Trophoblast cell (in vitro differentiated cells and primary cell): ENCODE data around the gene CAPN15.

Experiments used
- DNase-seq, 2 donors: peaks; one replicate each; pipeline ENCODE4 v3.0.0-alpha.2; 2016
- H2AFZ ChIP-seq: 2 replicates; pipeline ENCODE4 v1.6.1; 2013; ENCODE audit warnings: low read length, moderate library complexity, mild to moderate bottlenecking; ENCODE audit not compliant: insufficient read depth, poor library complexity
- H2AK5ac ChIP-seq: 2 replicates; pipeline ENCODE4 v1.6.1; 2013; ENCODE audit warnings: mild to moderate bottlenecking, low read length
- H2BK120ac ChIP-seq: 2 replicates; pipeline ENCODE4 v1.6.1; 2013; ENCODE audit warnings: low read length, mild to moderate bottlenecking, moderate library complexity; ENCODE audit not compliant: insufficient read depth, poor library complexity
- H2BK12ac ChIP-seq: 2 replicates; pipeline ENCODE4 v1.6.1; 2013; ENCODE audit warnings: mild to moderate bottlenecking, low read length, moderate library complexity
- H2BK5ac ChIP-seq: 2 replicates; pipeline ENCODE4 v1.6.1; 2013; ENCODE audit warnings: low read length, low read depth, moderate library complexity, mild to moderate bottlenecking; ENCODE audit not compliant: poor library complexity
- H3K14ac ChIP-seq: 2 replicates; pipeline ENCODE4 v1.6.1; 2013; ENCODE audit warnings: mild to moderate bottlenecking, low read length
- H3K18ac ChIP-seq: 2 replicates; pipeline ENCODE4 v1.6.1; 2013; ENCODE audit warnings: mild to moderate bottlenecking, low read length
- H3K23ac ChIP-seq: 2 replicates; pipeline ENCODE4 v1.6.1; 2013; ENCODE audit warnings: low read length
- H3K27ac ChIP-seq: 2 replicates; pipeline ENCODE4 v1.5.1; 2013; ENCODE audit warnings: low read depth, mild to moderate bottlenecking, inconsistent platforms, low read length, moderate library complexity
- H3K27me3 ChIP-seq: 2 replicates; pipeline ENCODE4 v1.6.1; 2013; ENCODE audit warnings: inconsistent platforms, mild to moderate bottlenecking, low read length, moderate library complexity; ENCODE audit not compliant: insufficient read depth
- H3K36me3 ChIP-seq, 2 experiments: 1 replicate in 1 of 2; 2 replicates in 1 of 2; pipeline ENCODE4 v1.6.1; 2013; ENCODE audit warnings: low read length in 2 of 2, mild to moderate bottlenecking in 2 of 2, moderate library complexity in 1 of 2; ENCODE audit not compliant: insufficient read depth in 2 of 2, control insufficient read depth in 1 of 2
- H3K4ac ChIP-seq: 2 replicates; pipeline ENCODE4 v1.6.1; 2013; ENCODE audit warnings: low read depth, mild to moderate bottlenecking, low read length, moderate library complexity
- H3K4me1 ChIP-seq, 2 experiments: 1 replicate in 1 of 2; 2 replicates in 1 of 2; pipeline ENCODE4 v1.6.1; 2013; ENCODE audit warnings: low read length in 2 of 2, mild to moderate bottlenecking in 2 of 2, moderate library complexity in 1 of 2; ENCODE audit not compliant: insufficient read depth in 2 of 2, control insufficient read depth in 1 of 2
- H3K4me2 ChIP-seq: 2 replicates; pipeline ENCODE4 v1.6.1; 2013; ENCODE audit warnings: inconsistent platforms, mild to moderate bottlenecking, low read length, moderate library complexity
- H3K4me3 ChIP-seq: 2 replicates; pipeline ENCODE4 v1.5.1; 2013; ENCODE audit warnings: mild to moderate bottlenecking, low read depth, low read length, inconsistent platforms
- H3K79me1 ChIP-seq: one replicate; pipeline ENCODE4 v1.6.1; 2013; ENCODE audit warnings: low read length
- H3K79me2 ChIP-seq: 2 replicates; pipeline ENCODE4 v1.6.1; 2013; ENCODE audit warnings: low read length, mild to moderate bottlenecking; ENCODE audit not compliant: control insufficient read depth, insufficient read depth, poor library complexity
- H3K9ac ChIP-seq: 2 replicates; pipeline ENCODE4 v1.6.1; 2013; ENCODE audit warnings: mild to moderate bottlenecking, low read length
- H3K9me3 ChIP-seq: 2 replicates; pipeline ENCODE4 v1.6.1; 2013; ENCODE audit warnings: low read depth, mild to moderate bottlenecking, control low read depth, inconsistent platforms, low read length; ENCODE audit not compliant: insufficient read depth
- H4K12ac ChIP-seq: 2 replicates; pipeline ENCODE4 v1.6.1; 2013; ENCODE audit warnings: low read depth, mild to moderate bottlenecking, low read length, moderate library complexity
- H4K8ac ChIP-seq: 2 replicates; pipeline ENCODE4 v1.6.1; 2013; ENCODE audit warnings: low read depth, mild to moderate bottlenecking, low read length, moderate library complexity
- H4K91ac ChIP-seq: one replicate; pipeline ENCODE4 v1.6.1; 2013; ENCODE audit warnings: low read depth, mild to moderate bottlenecking, low read length, moderate library complexity
- WGBS: extraction: QIAGEN DNeasy Blood & Tissue Kit; methylation state at CpG from one replicate; pipeline ENCODE4 v1.1.7; 2013; ENCODE audit warnings: missing lambda C conversion rate; ENCODE audit not compliant: insufficient read length, insufficient coverage; ENCODE audit errors: extremely low coverage; 5-methylcytosine and 5-hydroxymethylcytosine counted together

The CAPN15 gene

DNA sequence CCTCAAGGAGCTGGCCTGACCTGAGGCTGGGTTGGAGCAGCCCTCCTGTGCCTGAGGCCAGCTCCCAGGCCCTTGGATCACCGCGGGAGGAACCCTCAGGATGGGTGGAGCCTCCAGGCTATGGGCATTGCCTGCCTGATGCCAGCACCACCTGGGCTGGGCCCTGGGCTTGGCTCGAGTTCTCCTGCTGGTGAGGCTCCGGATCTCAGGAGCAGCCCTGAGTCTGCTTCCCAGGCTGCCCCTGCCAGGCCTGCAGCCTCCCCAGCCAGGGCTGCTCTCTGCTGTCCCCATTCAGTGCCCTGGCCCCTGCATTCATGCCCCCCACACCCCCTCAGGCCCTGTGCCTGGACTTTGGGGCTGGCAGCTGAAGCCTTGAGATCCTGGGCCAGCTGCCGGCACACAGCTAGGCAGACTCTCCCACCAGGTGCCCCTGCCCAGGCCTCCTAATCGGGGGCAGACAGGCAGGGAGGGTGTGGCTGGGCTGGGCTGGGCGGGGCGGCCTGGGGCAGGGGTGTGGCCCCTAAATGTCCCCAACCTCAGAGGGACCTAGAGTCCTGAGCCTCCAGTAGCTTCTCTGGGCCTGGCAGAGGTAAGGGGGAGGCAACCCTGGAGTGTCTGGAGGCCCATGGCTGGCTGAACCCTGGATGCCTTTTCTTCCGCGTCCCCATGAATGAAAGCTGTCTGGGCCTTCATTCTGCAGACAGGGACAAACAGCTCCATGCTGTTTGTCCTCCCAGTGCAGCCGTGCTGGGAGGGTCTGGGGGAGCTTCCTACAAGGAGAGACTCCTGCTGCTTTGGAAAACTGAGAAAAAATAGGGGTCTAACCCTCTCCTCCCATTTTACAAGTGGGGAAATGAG lies 41.1 kb downstream of the CAPN15 start:
- Histone ChIP-seq H3K27me3 (no peaks in the 10 kb centered on the region), H3K9ac (no peak overlapping the region), H2BK5ac (no peak overlapping the region), H4K91ac (peak overlapping the region; percentile 94), H2AK5ac (peak overlapping the region; percentile 66), H3K4ac (no peak overlapping the region), H3K9me3 (peaks cover 5% of the 10 kb centered on the region), H3K36me3 (peaks cover 4 to 6% of the 10 kb centered on the region in 2 experiments), H2BK12ac (no peak overlapping the region), H2AFZ (peak overlapping the region; percentile 62), H3K14ac (no peak overlapping the region), H3K79me1 (peaks cover 11% of the 10 kb centered on the region), H3K23ac (no peak overlapping the region), H3K4me3 (no peak overlapping the region), H2BK120ac (no peak overlapping the region), H3K18ac (no peak overlapping the region), H3K79me2 (peaks cover 3% of the 10 kb centered on the region), H4K8ac (peak overlapping the region; percentile 98), H3K4me1 (peaks cover 30 to 37% of the 10 kb centered on the region in 2 experiments), H3K4me2 (peak overlapping the region; percentile 76), H3K27ac (no peak overlapping the region), H4K12ac (no peak overlapping the region)
- no peak for DNase-seq
- WGBS = no CpG with 5 or more reads among the region's 11 CpGs

DNA sequence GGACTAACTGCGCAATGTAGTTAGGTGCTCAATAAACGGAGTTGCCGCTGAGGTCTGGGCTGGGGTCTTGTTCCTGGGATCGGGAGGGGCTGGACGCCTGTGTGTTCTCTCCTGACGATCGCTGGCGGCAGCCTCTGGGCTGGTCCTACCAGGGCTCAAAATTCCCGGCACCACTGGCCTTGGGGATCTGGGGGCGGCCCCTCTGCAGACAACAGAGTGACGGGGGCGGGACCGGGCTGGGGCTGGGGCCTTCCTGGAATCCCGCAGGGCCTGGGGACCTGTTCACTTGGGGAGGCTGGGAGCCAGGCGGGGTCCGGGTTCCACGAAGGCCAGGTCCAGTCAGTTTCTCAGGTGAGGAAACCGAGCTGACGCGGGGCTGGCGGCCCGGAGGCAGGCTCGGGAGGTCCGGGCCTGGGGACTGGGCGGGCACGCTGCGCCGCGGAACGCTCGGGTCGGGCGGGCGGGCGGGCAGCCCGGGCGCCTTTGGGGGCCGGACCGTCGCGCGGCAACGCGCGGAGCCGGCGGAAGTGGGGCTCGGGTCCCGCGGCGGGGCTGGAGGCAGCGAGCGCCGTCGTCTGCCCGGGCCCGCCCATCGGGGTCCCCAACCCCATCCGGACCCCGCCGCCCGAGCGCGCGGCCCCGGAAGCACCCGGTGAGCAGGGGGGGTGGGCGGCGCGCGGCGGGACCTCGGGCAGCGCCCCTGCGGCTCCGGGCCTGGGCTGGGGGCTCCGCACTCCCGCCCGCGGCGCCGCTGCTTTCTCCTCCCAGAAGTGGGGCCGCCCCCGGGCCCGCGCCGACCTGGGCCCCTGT lies 42.1 kb downstream of the CAPN15 start, which contains the start of gene PIGQ:
PIGQ (plus strand) TSS at position 524 of the 810 bp plus-strand sequence. CDS start 4,107 bp downstream, outside the sequence.
- H3K27ac ChIP-seq = peak within 1 kb of the TSS; percentile 70
- H3K14ac ChIP-seq = peak within 1 kb of the TSS; percentile 90
- H3K9me3 ChIP-seq = peaks cover 5% of the 10 kb centered on the region
- peak within 1 kb of the TSS; percentile 83 for H3K9ac ChIP-seq
- H3K4me2 ChIP-seq = peak within 1 kb of the TSS; percentile 77
- peak within 1 kb of the TSS; percentile 84 for H4K12ac ChIP-seq
- H2AFZ ChIP-seq = peak within 1 kb of the TSS; percentile 62
- H3K79me2 ChIP-seq = peaks cover 3% of the 10 kb centered on the region
- H2BK5ac ChIP-seq = peak within 1 kb of the TSS; percentile 81
- H3K4ac ChIP-seq = peak within 1 kb of the TSS; percentile 88
- H4K91ac ChIP-seq = peak within 1 kb of the TSS; percentile 94
- H3K4me1 ChIP-seq = peaks cover 30 to 37% of the 10 kb centered on the region in 2 experiments
- H3K18ac ChIP-seq = peak within 1 kb of the TSS; percentile 88
- H4K8ac ChIP-seq = peak within 1 kb of the TSS; percentile 98
- H3K4me3 ChIP-seq = peak within 1 kb of the TSS; percentile 90
- H3K23ac ChIP-seq = no peak within 1 kb of the TSS
- peak; percentile 10 to 61 for DNase-seq
- H3K36me3 ChIP-seq = peaks cover 13 to 16% of the 10 kb centered on the region in 2 experiments
- H2BK120ac ChIP-seq = peak within 1 kb of the TSS; percentile 65
- H2BK12ac ChIP-seq = no peak within 1 kb of the TSS
- peaks cover 11% of the 10 kb centered on the region for H3K79me1 ChIP-seq
- no peaks in the 10 kb centered on the region for H3K27me3 ChIP-seq
- no CpG with 5 or more reads among the region's 87 CpGs for WGBS
- H2AK5ac ChIP-seq = peak within 1 kb of the TSS; percentile 66

DNA sequence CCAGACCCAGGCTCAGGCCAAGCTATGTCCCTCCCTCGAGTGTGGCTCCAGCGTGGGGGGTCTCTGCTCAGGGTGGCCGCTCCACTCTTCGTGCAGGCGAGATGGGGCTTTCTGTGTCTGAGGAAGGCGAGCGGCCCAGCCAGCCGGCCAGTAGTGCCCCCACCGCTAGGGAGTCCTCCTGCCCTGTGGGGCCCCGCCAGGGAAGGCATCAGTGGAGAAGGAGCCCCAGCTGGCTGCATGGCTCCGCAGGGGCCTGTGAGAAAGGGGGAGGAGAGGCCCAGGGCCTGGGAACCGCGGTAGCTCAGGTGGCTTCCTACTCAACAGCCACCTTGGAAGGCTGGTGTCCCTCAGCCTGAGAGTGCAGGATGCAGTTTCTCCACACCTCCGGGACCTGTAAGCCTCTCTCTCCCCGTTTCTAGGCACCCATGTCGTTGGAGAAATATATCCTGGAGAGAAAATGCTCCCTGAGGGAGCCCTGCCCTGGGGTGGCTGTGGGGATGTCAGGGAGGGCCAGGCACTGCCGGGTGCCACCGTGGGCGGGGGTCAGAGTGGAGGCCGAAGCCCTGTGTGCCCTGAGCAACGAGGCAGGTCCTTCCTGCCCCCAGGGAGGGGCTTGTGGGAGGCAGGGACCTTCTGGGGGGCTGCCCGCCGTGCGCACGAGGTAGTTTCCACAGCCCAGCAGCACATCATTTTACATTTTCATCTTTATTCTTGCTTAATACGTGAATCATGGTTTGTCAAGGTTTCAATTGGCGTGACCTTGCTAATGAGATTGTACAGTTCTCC lies 45.5 kb downstream of the CAPN15 start:
- Histone ChIP-seq H2BK120ac (no peak overlapping the region), H3K4ac (no peak overlapping the region), H3K27ac (no peak overlapping the region), H3K18ac (no peak overlapping the region), H3K79me2 (peaks cover 3% of the 10 kb centered on the region), H3K9ac (no peak overlapping the region), H3K36me3 (peaks cover 31 to 32% of the 10 kb centered on the region in 2 experiments), H3K4me1 (peaks cover 7 to 13% of the 10 kb centered on the region in 2 experiments), H3K4me2 (no peak overlapping the region), H4K91ac (no peak overlapping the region), H2AK5ac (no peak overlapping the region), H4K8ac (no peak overlapping the region), H3K79me1 (peaks cover 7% of the 10 kb centered on the region), H3K23ac (no peak overlapping the region), H3K27me3 (no peaks in the 10 kb centered on the region), H3K14ac (no peak overlapping the region), H4K12ac (no peak overlapping the region), H3K9me3 (peaks cover 10% of the 10 kb centered on the region), H2AFZ (no peak overlapping the region), H2BK5ac (no peak overlapping the region), H2BK12ac (no peak overlapping the region), H3K4me3 (no peak overlapping the region)
- DNase-seq = no peak
- no CpG with 5 or more reads among the region's 27 CpGs for WGBS
